ENCODE results near the gene PNPLA7.

- TF ChIP-seq BHLHE40 (IDR thresholded peaks at IDR 0.05; ENCODE audit: borderline replicate concordance) (no peak), ZNF384 (IDR thresholded peaks at IDR 0.05) (no peak), SP1 (IDR thresholded peaks at IDR 0.05) (no peak)
Measured at GRCh38 chr9:137530331-137530730, 19.9 kb downstream of the PNPLA7 start.

Data from HEK293T (cell line).